NCI-H748 (cell line): ENCODE data around the gene ANKS1A.
"Not testable (repeated sequence)": the region's sequence is repeated elsewhere in the genome, so short reads cannot be mapped to it uniquely, and the experiment has no call there.

Experiments used
- DNase-seq: peaks from one replicate; lab custom pipeline; 2025; ENCODE audit not compliant: unreplicated experiment; lab: John Stamatoyannopoulos, UW

ANKS1A gene

GRCh38 chr6:34916348-34916967 lies 27.4 kb downstream of the ANKS1A start:
- no peak for DNase-seq

- no peak for DNase-seq
These were observed 28.7 kb downstream of the ANKS1A start for GRCh38 chr6:34917626-34918285.

- no peak for DNase-seq
These were observed 30.6 kb downstream of the ANKS1A start for GRCh38 chr6:34919651-34920050.

- no peak for DNase-seq
These were observed 31.0 kb downstream of the ANKS1A start for GRCh38 chr6:34920097-34920496.

- no peak for DNase-seq
These were observed 33.2 kb downstream of the ANKS1A start for GRCh38 chr6:34922177-34922663.

- DNase-seq, result no peak
These were observed 36.0 kb downstream of the ANKS1A start for GRCh38 chr6:34924831-34925625.

GRCh38 chr6:34926655-34927054 lies 37.6 kb downstream of the ANKS1A start:
- no peak for DNase-seq

GRCh38 chr6:34928220-34928619 lies 39.2 kb downstream of the ANKS1A start:
- no peak for DNase-seq

- no peak for DNase-seq
These were observed 39.6 kb downstream of the ANKS1A start for GRCh38 chr6:34928695-34929094.

- no peak for DNase-seq
These were observed 40.4 kb downstream of the ANKS1A start for GRCh38 chr6:34929241-34929978.

GRCh38 chr6:34930221-34930620 lies 41.2 kb downstream of the ANKS1A start:
- no peak for DNase-seq

GRCh38 chr6:34932202-34932601 lies 43.1 kb downstream of the ANKS1A start:
- not testable (repeated sequence) for DNase-seq

GRCh38 chr6:34934516-34934915 lies 45.5 kb downstream of the ANKS1A start:
- DNase-seq, result no peak

GRCh38 chr6:34938268-34938667 lies 49.2 kb downstream of the ANKS1A start:
- no peak for DNase-seq

GRCh38 chr6:34940030-34940434 lies 51.0 kb downstream of the ANKS1A start:
- DNase-seq, result no peak

GRCh38 chr6:34941421-34941820 lies 52.4 kb downstream of the ANKS1A start:
- no peak for DNase-seq

- no peak for DNase-seq
These were observed 56.3 kb downstream of the ANKS1A start for GRCh38 chr6:34945317-34945716.

GRCh38 chr6:34947561-34947960 lies 58.5 kb downstream of the ANKS1A start:
- no peak for DNase-seq

- no peak for DNase-seq
These were observed 60.6 kb downstream of the ANKS1A start for GRCh38 chr6:34949636-34950035.

GRCh38 chr6:34950849-34951248 lies 61.8 kb downstream of the ANKS1A start:
- DNase-seq, result no peak

GRCh38 chr6:34951731-34952130 lies 62.7 kb downstream of the ANKS1A start:
- no peak for DNase-seq
